HEK293T (cell line): ENCODE results near the gene SALL2.

Experiments
- BHLHE40 ChIP-seq: fragments of 450-650 bp; IDR thresholded peaks from 2 replicates; pipeline ENCODE4 v1.6.1; 2016; ENCODE audit warnings: mild to moderate bottlenecking, moderate library complexity, borderline replicate concordance
- ELF4 ChIP-seq: fragments of 450-650 bp; IDR thresholded peaks from 2 replicates; pipeline ENCODE4 v1.6.1; 2017; ENCODE audit warnings: antibody characterized with exemption
- FOXA1 ChIP-seq: fragments of 450-650 bp; IDR thresholded peaks from 2 replicates; pipeline ENCODE4 v1.6.1; 2016; ENCODE audit warnings: mild to moderate bottlenecking
- FOXM1 ChIP-seq: fragments of 450-650 bp; IDR thresholded peaks from 2 replicates; pipeline ENCODE4 v1.6.1; 2017; ENCODE audit warnings: mild to moderate bottlenecking, borderline replicate concordance
- HDGF ChIP-seq: fragments of 450-650 bp; IDR thresholded peaks from 2 replicates; pipeline ENCODE4 v1.6.1; 2017; ENCODE audit warnings: antibody characterized with exemption, borderline replicate concordance
- SUZ12 ChIP-seq: fragments of 450-650 bp; IDR thresholded peaks from 2 replicates; pipeline ENCODE4 v1.6.1; 2016; ENCODE audit warnings: mild to moderate bottlenecking
- TARDBP ChIP-seq: fragments of 450-650 bp; IDR thresholded peaks from 2 replicates; pipeline ENCODE4 v1.6.1; 2016
- ZNF384 ChIP-seq: fragments of 450-650 bp; IDR thresholded peaks from 2 replicates; pipeline ENCODE4 v1.6.1; 2016

- TF ChIP-seq ZNF384 = no peak
- TF ChIP-seq ELF4 = no peak
- no peak for TF ChIP-seq BHLHE40
- TF ChIP-seq TARDBP = no peak
- TF ChIP-seq FOXM1 = no peak
- TF ChIP-seq SUZ12 = no peak
- TF ChIP-seq FOXA1 = no peak
- TF ChIP-seq HDGF = no peak
Observed at GRCh38 chr14:21520767-21521166, 5.4 kb downstream of the SALL2 start.
